GM12878 (cell line): ENCODE measurements around the gene LYPD5. TPM values are rescaled to one million over a fixed set of nuclear protein-coding genes. Genes with fewer than 3 reads are reported as not detected.

Experiments
- ATAC-seq: fragments of 200-7000 bp; cut with Tn5 transposase; 3 replicates; pipeline ENCODE4 v1.9.1; 2020; ENCODE audit warnings: mild to moderate bottlenecking, moderate library complexity
- BruUV-seq: library from RNA; stranded (reverse); fragments of 400-500 nt; replicated peaks from 2 replicates; lab custom pipeline; 2021; lab: Mats Ljungman, UMichigan
- CTCF ChIA-PET: fragments of 300-600 bp; sonication (Branson Sonifier 250); formaldehyde crosslinking; extraction: SDS; loops from one replicate; lab custom pipeline; 2021; ENCODE audit warnings: inconsistent platforms; lab: Yijun Ruan, JAX
- POLR2A ChIA-PET: fragments of 350-600 bp; formaldehyde crosslinking; extraction: SDS; loops from one replicate; lab custom pipeline; 2021; ENCODE audit warnings: inconsistent platforms; lab: Charles Lee
- RAD21 ChIA-PET: fragments of 300-600 bp; sonication (Branson Sonifier 250); formaldehyde crosslinking; loops from one replicate; lab custom pipeline; 2023; ENCODE audit warnings: antibody characterized with exemption; ENCODE audit not compliant: unreplicated experiment; lab: Charles Lee
- SMC1A ChIA-PET: fragments of 300-600 bp; sonication (Branson Sonifier 250); formaldehyde crosslinking; loops from one replicate; lab custom pipeline; 2023; ENCODE audit not compliant: unreplicated experiment, uncharacterized antibody; lab: Charles Lee
- DNase-seq: peaks from one replicate; pipeline ENCODE4 v3.0.0-alpha.2; 2011; ENCODE audit warnings: low read depth, low spot score
- FAIRE-seq: peaks from 3 replicates; lab custom pipeline; 2011; peaks lifted over from hg19 to GRCh38; lab: Jason Lieb, UNC
- H2AFZ ChIP-seq: 2 replicates; pipeline ENCODE4 v1.6.0; 2011; ENCODE audit warnings: low read depth, low read length, control low read depth; ENCODE audit not compliant: control insufficient read depth
- H3K27ac ChIP-seq: 2 replicates; pipeline ENCODE4 v1.5.1; 2011; ENCODE audit warnings: control low read depth; ENCODE audit not compliant: control insufficient read depth, insufficient read depth
- H3K27me3 ChIP-seq, 2 experiments: replicated peaks in 1 of 2; 2 replicates each; pipeline versions ENCODE4 v1.6.0 to v1.6.1; 2011; ENCODE audit warnings: low read length in 1 of 2; ENCODE audit not compliant: control insufficient read depth in 2 of 2, insufficient read depth in 2 of 2
- H3K36me3 ChIP-seq, 2 experiments: 2 replicates each; pipeline ENCODE4 v1.5.1; 2011; ENCODE audit warnings: low read length in 1 of 2; ENCODE audit not compliant: control insufficient read depth in 2 of 2, insufficient read depth in 2 of 2
- H3K4me1 ChIP-seq: 2 replicates; pipeline ENCODE4 v1.6.1; 2011; ENCODE audit warnings: mild to moderate bottlenecking, low read length, moderate library complexity, mixed read lengths; ENCODE audit not compliant: control insufficient read depth, insufficient read depth
- H3K4me2 ChIP-seq: 2 replicates; pipeline ENCODE4 v1.6.0; 2011; ENCODE audit warnings: control low read depth; ENCODE audit not compliant: control insufficient read depth, insufficient read depth
- H3K4me3 ChIP-seq: fragments of 200-600 bp; sonication (generic); 2 replicates; pipeline ENCODE4 v1.5.1; 2016
- H3K79me2 ChIP-seq: 2 replicates; pipeline ENCODE4 v1.6.0; 2011; ENCODE audit warnings: low read length; ENCODE audit not compliant: control insufficient read depth, insufficient read depth
- H3K9ac ChIP-seq: 2 replicates; pipeline ENCODE4 v1.8.0; 2011; ENCODE audit warnings: low read length, control low read depth, mixed read lengths; ENCODE audit not compliant: control insufficient read depth, insufficient read depth
- H3K9me3 ChIP-seq: replicated peaks from 3 replicates; pipeline ENCODE4 v1.5.1; 2011; ENCODE audit warnings: mild to moderate bottlenecking, low read length; ENCODE audit not compliant: control insufficient read depth, insufficient read depth
- H4K20me1 ChIP-seq: 2 replicates; pipeline ENCODE4 v1.6.0; 2011; ENCODE audit not compliant: control insufficient read depth, insufficient read depth
- BHLHE40 ChIP-seq, 2 experiments: fragments of 450-650 bp in 1 of 2; IDR thresholded peaks; 2 replicates each; pipeline ENCODE4 v1.6.1; 2011 to 2017; ENCODE audit warnings: low read depth in 2 of 2, borderline replicate concordance in 1 of 2, improper control_type of control experiment in 1 of 2, low read length in 1 of 2, mild to moderate bottlenecking in 1 of 2
- E2F4 ChIP-seq: IDR thresholded peaks from 2 replicates; pipeline ENCODE4 v1.6.1; 2012; ENCODE audit warnings: low read depth, low read length, improper control_type of control experiment
- EGR1 ChIP-seq, 2 experiments: IDR thresholded peaks; 1 replicate in 1 of 2; 2 replicates in 1 of 2; pipeline ENCODE4 v1.6.1; 2011 to 2012; ENCODE audit warnings: low read depth in 2 of 2, low read length in 2 of 2, borderline replicate concordance in 1 of 2, mild to moderate bottlenecking in 1 of 2, moderate library complexity in 1 of 2
- FOXM1 ChIP-seq: IDR thresholded peaks from 2 replicates; pipeline ENCODE4 v1.6.1; 2012; ENCODE audit warnings: low read depth, mild to moderate bottlenecking, inconsistent platforms, low read length, moderate library complexity
- KLF5 ChIP-seq: fragments of 450-650 bp; IDR thresholded peaks from 2 replicates; pipeline ENCODE4 v1.6.1; 2014; ENCODE audit warnings: mild to moderate bottlenecking; ENCODE audit not compliant: partially characterized antibody
- LARP7 ChIP-seq: fragments of 450-650 bp; IDR thresholded peaks from 2 replicates; pipeline ENCODE4 v1.6.1; 2017; ENCODE audit warnings: mild to moderate bottlenecking
- MXI1 ChIP-seq: fragments of 150-350 bp; IDR thresholded peaks from 2 replicates; pipeline ENCODE4 v1.6.1; 2011; ENCODE audit warnings: low read depth, mild to moderate bottlenecking, inconsistent platforms, low read length, improper control_type of control experiment
- NFYB ChIP-seq: IDR thresholded peaks from 2 replicates; pipeline ENCODE4 v1.6.1; 2011; ENCODE audit warnings: low read depth, mild to moderate bottlenecking, low read length, improper control_type of control experiment, moderate library complexity; ENCODE audit not compliant: insufficient read depth
- NKRF ChIP-seq: fragments of 450-650 bp; conservative IDR thresholded peaks from 2 replicates; pipeline ENCODE4 v1.6.1; 2017; ENCODE audit warnings: mild to moderate bottlenecking, moderate library complexity
- PML ChIP-seq: IDR thresholded peaks from 2 replicates; pipeline ENCODE4 v1.6.1; 2012; ENCODE audit warnings: low read length, inconsistent platforms
- POLR2AphosphoS5 ChIP-seq: IDR thresholded peaks from 2 replicates; pipeline ENCODE4 v1.6.1; 2011; ENCODE audit warnings: mild to moderate bottlenecking, low read length, inconsistent platforms
- POU2F2 ChIP-seq: IDR thresholded peaks from 3 replicates; pipeline ENCODE4 v1.6.1; 2011; ENCODE audit warnings: low read depth, mild to moderate bottlenecking, low read length, borderline replicate concordance
- SMAD1 ChIP-seq: fragments of 450-650 bp; IDR thresholded peaks from 2 replicates; pipeline ENCODE4 v1.6.1; 2018; ENCODE audit warnings: mild to moderate bottlenecking, low read depth; ENCODE audit not compliant: partially characterized antibody
- SMARCA5 ChIP-seq: fragments of 450-650 bp; IDR thresholded peaks from 2 replicates; pipeline ENCODE4 v1.6.1; 2017; ENCODE audit warnings: mild to moderate bottlenecking
- SP1 ChIP-seq: IDR thresholded peaks from one replicate; pipeline ENCODE4 v1.6.1; 2011; ENCODE audit warnings: low read depth, low read length
- SPI1 ChIP-seq: IDR thresholded peaks from 2 replicates; pipeline ENCODE4 v1.6.1; 2011; ENCODE audit warnings: low read depth, mild to moderate bottlenecking, low read length, moderate library complexity, borderline replicate concordance; ENCODE audit not compliant: insufficient read depth
- SUPT20H ChIP-seq: IDR thresholded peaks from 2 replicates; pipeline ENCODE4 v1.6.1; 2011; ENCODE audit warnings: low read depth, mild to moderate bottlenecking, low read length, moderate library complexity, borderline replicate concordance; ENCODE audit not compliant: control insufficient read depth
- WRNIP1 ChIP-seq: IDR thresholded peaks from 2 replicates; pipeline ENCODE4 v1.6.1; 2011; ENCODE audit warnings: low read depth, low read length, improper control_type of control experiment, borderline replicate concordance
- ZBED1 ChIP-seq: IDR thresholded peaks from 2 replicates; pipeline ENCODE4 v1.6.1; 2016; ENCODE audit warnings: borderline replicate concordance
- WGBS: methylation state at CpG from one replicate; pipeline ENCODE4 v1.1.6; 2016; ENCODE audit warnings: low lambda C conversion rate; ENCODE audit not compliant: insufficient replicate concordance, insufficient coverage; ENCODE audit errors: missing lambda C conversion rate; 5-methylcytosine and 5-hydroxymethylcytosine counted together
- in situ Hi-C: fragments of 300-500 bp; cut with MboI; formaldehyde crosslinking; loops from 9 replicates; pipeline ENCODE4 v1.14.3; 2018; ENCODE audit warnings: mixed read lengths
- intact Hi-C: fragments of 100-400 bp; cut with micrococcal nuclease; formaldehyde crosslinking; loops from one replicate; pipeline ENCODE4 v1.14.2; 2022; ENCODE audit not compliant: unreplicated experiment
- polyA plus RNA-seq, 11 experiments: library from polyadenylated mRNA; depleted of rRNA in 4 of 11; unstranded in 6 of 11; stranded (reverse) in 5 of 11; fragments of >200 nt; fragmentation: Nextera tagmentation in 4 of 11; fragmentation: Illumina TruSeq in 1 of 11; extraction: Ambion mirVana in 4 of 11; extraction: Trizol in 1 of 11; gene quantifications; 1 replicate in 1 of 11; 2 replicates in 10 of 11; pipeline versions ENCODE4 v1.2.1 to v1.2.3, GENCODE V29; 2011 to 2016; ENCODE audit warnings: inconsistent platforms in 2 of 11, missing spikeins in 2 of 11, low read depth in 1 of 11
- total RNA-seq, 4 experiments: library from RNA; depleted of rRNA in 3 of 4; stranded (reverse); fragments of >200 nt in 3 of 4; fragmentation: Illumina TruSeq in 1 of 4; extraction: Trizol in 1 of 4; gene quantifications; 2 replicates each; pipeline versions ENCODE4 v1.2.1 to v1.2.3, GENCODE V29; 2013 to 2021

The LYPD5 gene
- total and polyA plus RNA-seq, 10 of the 15 experiments (the other 5 are each of a cell fraction or from before 2014, with no cell fraction given) = 0.04 to 2.2 (median 0.69) TPM; not detected in 1

- BruUV-seq = TSS peak; percentile 96
- under 1% methylated on average over 28 of the region's 28 CpGs for WGBS
- ATAC-seq (peak; percentile 29), DNase-seq (no peak), FAIRE-seq (no peak)
- Histone ChIP-seq H3K4me2 (peak overlapping the region; percentile 97), H3K9ac (peak overlapping the region; percentile 98), H2AFZ (peak overlapping the region; percentile 83), H3K4me1 (peaks cover 47% of the 10 kb centered on the region), H3K27me3 (no peaks in the 10 kb centered on the region), H4K20me1 (no peaks in the 10 kb centered on the region), H3K9me3 (no peaks in the 10 kb centered on the region), H3K4me3 (peak overlapping the region; percentile 84), H3K79me2 (peaks cover 41% of the 10 kb centered on the region), H3K36me3 (0 out of 4 replicates have a peak, but pooled peaks cover 0 to under 1% of the 10 kb centered on the region in 2 experiments), H3K27ac (peak overlapping the region; percentile 98)
- intact Hi-C loops = no loop called here
- ChIA-PET SMC1A (interaction anchor here (1.1 to 20.1 kb wide), 5 partner anchors 8 to 86 kb away, joined by 3 to 325 read pairs (median 12); partner anchors contain the start of genes KCNN4 and PLAUR), RAD21 (interaction anchor here (0.6 to 8.2 kb wide), 10 partner anchors 9 to 87 kb away, joined by 3 to 167 read pairs (median 6); partner anchors contain the start of gene KCNN4), CTCF (interaction anchor here (2.1 to 20.8 kb wide), 5 partner anchors 10 to 87 kb away, joined by 5 to 324 read pairs (median 20); partner anchors contain the start of gene KCNN4), POLR2A (interaction anchor here (0.7 to 18.9 kb wide), 8 partner anchors 8 to 180 kb away, joined by 3 to 389 read pairs (median 6); partner anchors contain the start of genes KCNN4 and ZNF45)
- in situ Hi-C loops = loop anchor here (25.0 kb wide), 2 partner anchors 1707 to 1818 kb away; partner anchors contain the start of genes ERFL and FOSB
- TF ChIP-seq MXI1 (peak; percentile 27; the same call in 1 of the 2 replicates), KLF5 (peak; percentile 62), BHLHE40 (IDR thresholded peaks at IDR 0.05; ENCODE audit: borderline replicate concordance in 1 of 2, low read depth in 2 of 2, low read length in 1 of 2) (no peak), NFYB (peak; percentile 79; the same call in 1 of the 2 replicates), POU2F2 (0 out of 3 replicates have a peak, but pooled peaks have one; percentile 26), SPI1 (0 out of 2 replicates have a peak, but pooled peaks have one; percentile 18), FOXM1 (peak; percentile 28; the same call in 1 of the 2 replicates), SP1 (peak; percentile 27), SMARCA5 (no peak), LARP7 (peak; percentile 86), WRNIP1 (no peak), SUPT20H (no peak), EGR1 (IDR thresholded peaks at IDR 0.05; ENCODE audit: borderline replicate concordance in 1 of 2, low read depth in 2 of 2, low read length in 2 of 2) (peak in 1 of 2 experiments; percentile 37; a peak in 2 of 3 replicates), PML (0 out of 2 replicates have a peak, but pooled peaks have one; percentile 19), E2F4 (peak; percentile 91), NKRF (peak; percentile 91), SMAD1 (peak; percentile 70), POLR2AphosphoS5 (peak; percentile 36), ZBED1 (no peak)
Observed at GRCh38 chr19:43755256-43755801, 46.9 kb downstream of the LYPD5 start.
